GM19043 (cell line): ENCODE measurements around the gene PLD4.
"Not testable (repeated sequence)": the region's sequence is repeated elsewhere in the genome, so short reads cannot be mapped to it uniquely, and the experiment has no call there.

Source experiments
- ATAC-seq: cut with Tn5 transposase; IDR thresholded peaks from one replicate; pipeline ENCODE4 v1.9.1; 2021; ENCODE audit warnings: low read depth; ENCODE audit not compliant: unreplicated experiment

PLD4 gene

DNA sequence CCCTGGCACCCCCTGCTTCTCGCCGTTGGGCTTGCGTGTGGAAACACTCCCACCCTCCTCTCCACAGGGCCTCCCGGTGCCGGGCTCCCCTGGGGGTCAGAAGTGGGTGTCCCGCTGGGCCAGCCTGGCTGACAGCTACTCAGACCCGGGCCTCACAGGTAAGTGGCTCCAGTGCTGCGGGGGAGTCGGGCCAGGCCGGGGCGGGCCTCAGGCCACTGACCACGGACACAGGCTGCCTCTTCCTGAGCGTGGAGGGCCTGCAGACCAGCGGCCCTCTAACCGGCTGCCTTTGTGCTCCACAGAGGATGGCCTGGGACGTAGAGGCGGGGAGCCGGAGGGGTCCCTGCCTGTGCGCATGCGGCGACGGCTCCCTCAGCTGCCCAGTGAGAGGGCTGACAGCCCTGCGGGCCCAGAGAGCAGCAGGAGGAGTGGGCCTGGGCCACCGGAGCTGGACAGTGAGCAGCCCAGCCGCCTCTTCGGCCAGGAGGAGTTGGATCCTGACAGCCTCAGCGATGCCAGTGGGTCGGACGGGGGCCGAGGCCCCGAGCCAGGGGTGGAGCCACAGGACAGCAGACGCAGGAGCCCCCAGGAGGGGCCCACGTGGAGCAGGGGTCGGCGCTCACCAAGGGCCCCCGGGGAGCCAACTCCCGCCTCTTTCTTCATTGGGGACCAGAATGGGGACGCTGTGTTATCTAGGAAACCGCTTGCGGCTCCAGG lies 38.5 kb upstream of the PLD4 start:
- no peak for ATAC-seq

DNA sequence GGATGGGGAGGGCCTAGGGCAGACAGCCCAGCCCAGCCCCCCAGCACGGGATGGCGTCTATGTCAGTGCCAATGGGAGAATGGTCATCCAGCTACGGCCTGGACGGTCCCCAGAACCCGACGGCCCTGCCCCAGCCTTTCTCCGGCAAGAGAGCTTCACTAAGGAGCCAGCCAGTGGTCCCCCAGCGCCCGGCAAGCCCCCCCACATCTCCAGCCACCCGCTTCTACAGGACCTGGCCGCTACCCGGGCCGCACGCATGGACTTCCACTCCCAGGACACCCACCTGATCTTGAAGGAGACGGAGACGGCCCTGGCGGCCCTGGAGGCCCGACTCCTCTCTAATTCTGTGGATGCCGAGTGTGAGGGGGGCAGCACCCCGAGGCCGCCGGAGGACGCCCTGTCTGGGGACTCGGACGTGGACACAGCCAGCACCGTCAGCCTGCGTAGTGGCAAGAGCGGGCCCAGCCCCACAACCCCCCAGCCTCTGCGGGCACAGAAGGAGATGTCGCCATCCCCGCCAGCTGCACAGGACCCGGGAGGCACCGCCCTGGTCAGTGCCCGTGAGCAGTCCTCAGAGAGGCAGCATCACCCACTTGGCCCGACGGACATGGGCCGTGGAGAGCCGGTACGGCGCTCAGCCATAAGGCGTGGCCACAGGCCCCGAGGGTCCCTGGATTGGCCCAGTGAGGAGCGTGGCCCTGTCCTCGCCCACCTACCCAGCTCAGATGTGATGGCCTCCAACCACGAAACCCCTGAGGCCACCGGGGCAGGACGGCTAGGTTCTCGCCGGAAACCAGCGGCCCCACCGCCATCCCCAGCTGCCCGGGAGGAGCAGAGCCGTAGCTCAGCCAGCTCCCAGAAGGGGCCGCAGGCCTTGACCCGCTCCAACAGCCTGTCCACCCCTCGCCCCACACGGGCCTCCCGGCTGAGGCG lies 37.7 kb upstream of the PLD4 start:
- ATAC-seq: no peak

DNA sequence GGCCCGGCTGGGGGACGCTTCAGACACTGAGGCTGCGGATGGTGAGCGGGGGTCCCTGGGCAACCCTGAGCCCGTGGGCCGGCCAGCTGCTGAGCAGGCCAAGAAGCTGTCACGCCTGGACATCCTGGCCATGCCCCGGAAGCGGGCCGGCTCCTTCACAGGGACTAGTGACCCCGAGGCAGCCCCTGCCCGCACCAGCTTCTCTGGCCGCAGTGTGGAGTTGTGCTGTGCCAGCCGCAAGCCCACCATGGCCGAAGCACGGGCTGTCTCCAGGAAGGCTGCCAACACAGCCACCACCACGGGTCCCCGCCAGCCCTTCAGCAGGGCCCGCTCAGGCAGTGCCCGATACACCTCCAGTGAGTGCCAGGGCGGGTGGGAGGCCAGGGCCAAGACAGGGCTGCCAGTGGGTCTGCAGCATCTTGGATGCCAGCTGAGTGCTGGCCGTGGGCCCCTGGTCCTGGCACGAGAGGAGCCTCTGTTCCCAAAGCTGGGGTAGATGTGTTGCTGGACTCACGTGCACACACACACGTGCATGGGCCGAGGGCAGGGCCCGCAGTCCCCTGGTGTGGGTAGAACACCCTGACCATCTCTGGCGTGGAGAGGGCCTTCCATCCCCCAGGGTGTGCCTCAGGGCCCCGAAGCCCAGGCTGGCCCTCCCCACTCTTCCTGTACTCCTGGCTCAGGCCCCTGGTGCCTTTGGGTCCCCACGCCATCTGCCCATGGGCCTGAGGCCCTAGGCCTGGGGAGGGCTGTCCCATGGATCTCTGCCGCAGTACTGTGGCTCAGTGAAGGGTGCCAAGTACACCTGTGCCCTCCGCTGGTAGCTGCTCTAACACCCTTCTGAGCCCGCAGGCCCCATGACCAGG lies 36.8 kb upstream of the PLD4 start:
- no peak for ATAC-seq

DNA sequence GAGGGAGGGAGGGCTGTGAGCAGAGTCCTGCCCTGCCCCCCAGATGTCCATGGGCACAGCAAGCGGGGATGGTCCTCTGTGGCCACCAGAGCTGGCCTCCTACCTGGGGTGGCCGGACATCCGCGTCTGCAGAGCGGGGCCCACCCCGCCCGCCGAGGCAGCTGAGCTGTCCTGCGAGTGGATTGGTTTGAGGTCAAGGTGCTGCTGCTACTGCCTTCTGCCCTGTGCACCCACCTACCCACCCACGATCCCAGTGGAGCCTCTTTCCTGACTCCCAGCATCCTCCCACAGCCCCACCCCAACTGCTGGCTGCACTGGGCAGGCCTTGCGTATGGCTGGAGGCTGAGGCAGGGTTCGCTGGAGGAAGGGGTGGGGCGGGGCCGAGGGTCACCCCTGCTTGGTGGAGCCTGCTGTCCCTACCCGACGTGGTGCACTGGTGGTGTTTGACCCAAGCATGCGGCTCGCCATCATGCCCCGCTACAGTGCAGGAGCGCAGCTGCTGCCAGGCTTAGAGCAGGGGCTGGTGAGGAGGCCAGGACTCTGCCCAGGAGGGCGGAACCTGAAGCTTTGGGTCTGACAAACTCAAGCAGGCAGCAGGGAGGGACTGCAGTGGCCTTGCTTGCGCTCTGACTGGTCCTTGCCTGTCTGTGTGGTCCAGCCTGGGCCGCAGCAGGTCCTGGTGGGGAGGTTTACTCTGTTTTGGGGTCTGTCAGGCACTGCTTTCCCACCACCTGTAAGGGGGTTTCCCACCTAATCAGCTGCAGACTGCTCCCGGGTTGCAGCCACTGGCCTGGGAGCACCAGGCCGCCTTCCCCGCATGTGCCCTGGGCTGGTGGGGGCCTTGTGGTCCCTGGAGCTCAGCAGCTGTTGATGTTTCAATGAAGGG lies 35.9 kb upstream of the PLD4 start:
- no peak for ATAC-seq

DNA sequence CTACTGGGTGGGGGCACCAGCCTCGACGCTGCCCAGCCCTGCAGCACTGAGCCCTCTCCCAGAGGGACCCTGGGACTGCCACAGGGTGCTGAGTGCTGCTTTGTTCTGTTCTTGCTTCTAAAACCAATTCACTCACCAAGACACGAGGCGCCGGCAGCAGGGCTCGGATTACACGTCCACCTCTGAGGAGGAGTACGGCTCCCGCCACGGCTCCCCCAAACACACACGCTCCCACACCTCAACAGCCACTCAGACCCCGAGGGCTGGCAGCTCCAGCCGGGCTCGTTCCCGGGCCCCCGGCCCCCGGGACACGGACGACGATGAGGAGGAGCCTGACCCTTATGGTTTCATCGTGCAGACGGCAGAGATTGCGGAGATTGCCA lies 35.3 kb upstream of the PLD4 start:
- ATAC-seq: no peak

DNA sequence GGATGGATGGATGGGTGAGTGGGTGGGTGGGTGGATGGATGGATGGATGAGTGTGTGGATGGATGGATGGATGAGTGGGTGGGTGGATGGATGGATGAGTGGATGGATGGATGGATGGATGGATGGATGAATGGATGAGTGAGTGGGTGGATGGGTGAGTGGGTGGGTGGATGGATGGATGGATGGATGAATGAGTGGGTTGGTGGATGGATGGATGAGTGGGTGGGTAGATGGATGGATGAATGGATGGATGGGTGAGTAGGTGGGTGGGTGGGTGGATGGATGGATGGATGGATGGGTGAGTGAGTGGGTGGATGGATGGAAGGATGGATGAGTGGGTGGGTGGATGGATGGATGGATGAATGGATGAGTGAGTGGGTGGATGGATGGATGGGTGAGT lies 34.4 kb upstream of the PLD4 start:
- ATAC-seq: not testable (repeated sequence)

DNA sequence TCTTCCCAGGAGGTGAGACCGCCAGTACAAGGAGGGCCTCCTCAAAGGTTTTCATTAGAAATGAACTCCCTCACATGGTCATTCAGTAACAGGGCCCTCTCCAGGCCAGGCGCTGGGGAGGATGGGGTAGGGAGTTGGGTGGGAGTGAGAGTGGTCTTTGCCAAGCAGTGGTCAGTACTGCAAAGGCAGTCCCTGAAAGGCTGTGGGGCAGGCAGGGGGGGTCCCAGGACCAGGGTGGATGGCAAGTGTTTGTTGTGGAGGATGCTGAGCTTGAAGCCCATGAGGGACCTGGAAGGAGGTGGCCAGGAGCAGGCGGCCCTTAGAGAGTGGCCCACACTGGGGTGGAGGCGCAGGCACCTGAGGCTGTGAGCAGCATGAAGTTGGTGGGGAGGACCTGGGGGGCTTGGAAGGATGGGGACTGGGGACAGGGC lies 33.5 kb upstream of the PLD4 start:
- ATAC-seq: no peak

DNA sequence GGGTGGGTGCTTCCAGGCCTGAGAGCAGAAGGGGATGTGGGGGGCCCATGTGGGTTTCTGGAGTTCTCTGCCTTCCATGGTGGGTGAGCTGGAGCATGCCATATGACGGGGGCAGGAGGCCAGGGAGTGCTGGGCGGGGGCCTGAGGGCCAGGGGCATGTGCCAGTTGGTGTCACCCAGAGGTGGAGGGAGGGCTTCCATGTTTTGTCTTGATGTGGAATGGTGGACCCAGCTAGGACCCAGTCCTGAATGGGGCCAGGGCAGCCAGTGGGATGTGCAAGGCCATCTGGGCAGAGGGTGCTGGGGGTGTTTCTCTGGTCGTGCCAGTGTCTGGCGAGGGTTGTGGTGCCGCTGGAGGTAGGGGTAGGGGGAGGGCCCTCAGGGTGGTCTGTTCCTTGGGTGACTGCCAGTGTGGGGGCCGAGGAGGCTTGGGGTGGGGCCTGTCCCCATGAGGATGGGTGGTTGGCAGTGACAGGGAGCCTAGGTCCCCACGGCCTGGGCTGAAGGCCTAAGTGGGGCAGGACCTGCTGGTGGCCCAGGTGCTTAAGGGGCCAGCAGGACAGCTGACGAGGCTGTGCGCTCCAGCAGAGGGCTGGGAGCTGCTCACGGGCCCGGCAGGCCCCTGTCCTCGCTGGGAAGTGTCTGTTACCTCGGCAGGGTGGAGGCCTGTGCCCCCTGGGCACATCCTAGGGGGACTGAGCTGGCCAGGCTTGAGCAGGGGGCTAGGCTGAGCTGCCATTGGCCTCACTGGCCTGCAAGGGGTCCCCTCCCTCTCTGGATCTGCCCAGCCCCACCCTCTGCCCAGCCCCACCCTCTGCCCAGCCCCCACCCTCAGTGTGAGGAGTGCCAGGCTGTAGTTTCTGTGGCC lies 32.8 kb upstream of the PLD4 start:
- no peak for ATAC-seq

DNA sequence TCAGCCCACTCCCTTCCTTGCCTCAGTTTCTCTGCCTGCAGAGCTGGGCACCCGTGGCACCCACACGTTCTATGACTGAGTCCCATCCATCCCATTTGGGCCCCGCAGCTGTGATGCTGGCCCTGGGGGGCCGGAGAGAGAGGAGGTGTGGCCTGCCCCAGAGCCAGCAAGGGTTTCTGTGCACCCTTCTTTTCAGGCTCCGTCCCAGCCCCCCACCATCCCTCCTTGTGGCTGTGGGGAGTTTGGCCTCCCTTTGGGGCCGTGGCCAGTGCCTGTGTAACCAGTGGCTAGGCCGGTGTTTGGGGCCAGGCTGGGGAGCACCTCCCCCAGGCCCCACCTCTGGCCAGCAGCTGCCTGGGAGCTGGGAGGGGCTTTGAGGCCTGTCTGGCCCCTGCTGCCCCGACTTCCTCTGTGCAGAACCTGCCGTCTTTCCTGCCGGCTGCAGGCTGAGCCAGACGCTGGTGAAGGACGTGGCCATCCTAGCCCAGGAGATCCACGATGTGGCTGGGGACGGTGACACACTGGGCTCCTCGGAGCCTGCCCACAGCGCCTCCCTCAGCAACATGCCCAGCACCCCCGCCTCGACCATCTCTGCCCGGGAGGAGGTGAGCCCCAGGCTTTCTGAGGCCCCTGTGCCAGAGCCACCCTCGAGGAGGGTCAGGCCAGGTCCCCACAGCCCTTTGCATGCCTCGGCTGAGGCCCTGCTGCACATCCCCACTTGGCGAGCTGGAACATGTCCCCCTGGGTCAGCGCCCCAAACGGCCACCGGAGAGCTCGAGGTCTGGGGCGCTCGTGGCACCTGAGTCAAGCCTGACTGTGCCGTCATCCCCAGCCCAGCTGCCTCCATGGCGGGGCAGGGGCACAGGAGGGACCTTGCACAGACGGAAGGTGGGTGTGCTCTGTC lies 31.9 kb upstream of the PLD4 start:
- ATAC-seq: no peak

DNA sequence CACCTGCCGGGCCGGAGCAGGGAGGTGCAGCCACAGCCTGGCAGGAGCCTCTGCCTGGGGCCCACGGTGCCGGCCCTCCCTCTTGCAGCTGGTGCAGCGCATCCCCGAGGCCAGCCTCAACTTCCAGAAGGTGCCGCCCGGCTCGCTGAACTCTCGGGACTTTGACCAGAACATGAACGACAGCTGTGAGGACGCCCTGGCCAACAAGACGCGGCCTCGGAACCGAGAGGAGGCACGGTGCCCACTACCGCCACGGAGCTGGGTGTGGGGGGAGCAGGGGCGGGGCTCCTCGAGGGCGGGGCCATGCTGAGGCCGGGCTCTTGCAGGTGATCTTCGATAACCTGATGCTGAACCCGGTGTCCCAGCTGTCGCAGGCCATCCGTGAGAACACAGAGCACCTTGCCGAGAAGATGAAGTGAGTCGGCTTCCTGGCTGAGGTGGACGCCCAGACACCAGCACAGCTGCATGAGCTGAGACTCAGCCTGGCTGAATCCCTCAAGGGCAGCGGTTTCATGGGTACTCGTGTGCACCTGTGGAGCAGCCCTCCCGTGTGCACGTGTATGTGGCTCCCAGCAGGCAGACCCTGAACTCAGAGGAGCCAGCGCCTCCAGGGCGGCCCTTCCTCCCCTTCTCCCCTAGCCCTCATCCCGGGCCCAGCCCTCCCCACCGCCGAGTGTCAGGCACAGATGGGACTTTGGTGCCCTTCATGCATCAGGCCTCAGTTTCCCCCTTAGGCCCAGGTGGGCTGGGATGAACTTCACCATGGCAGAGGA lies 31.1 kb upstream of the PLD4 start:
- no peak for ATAC-seq

DNA sequence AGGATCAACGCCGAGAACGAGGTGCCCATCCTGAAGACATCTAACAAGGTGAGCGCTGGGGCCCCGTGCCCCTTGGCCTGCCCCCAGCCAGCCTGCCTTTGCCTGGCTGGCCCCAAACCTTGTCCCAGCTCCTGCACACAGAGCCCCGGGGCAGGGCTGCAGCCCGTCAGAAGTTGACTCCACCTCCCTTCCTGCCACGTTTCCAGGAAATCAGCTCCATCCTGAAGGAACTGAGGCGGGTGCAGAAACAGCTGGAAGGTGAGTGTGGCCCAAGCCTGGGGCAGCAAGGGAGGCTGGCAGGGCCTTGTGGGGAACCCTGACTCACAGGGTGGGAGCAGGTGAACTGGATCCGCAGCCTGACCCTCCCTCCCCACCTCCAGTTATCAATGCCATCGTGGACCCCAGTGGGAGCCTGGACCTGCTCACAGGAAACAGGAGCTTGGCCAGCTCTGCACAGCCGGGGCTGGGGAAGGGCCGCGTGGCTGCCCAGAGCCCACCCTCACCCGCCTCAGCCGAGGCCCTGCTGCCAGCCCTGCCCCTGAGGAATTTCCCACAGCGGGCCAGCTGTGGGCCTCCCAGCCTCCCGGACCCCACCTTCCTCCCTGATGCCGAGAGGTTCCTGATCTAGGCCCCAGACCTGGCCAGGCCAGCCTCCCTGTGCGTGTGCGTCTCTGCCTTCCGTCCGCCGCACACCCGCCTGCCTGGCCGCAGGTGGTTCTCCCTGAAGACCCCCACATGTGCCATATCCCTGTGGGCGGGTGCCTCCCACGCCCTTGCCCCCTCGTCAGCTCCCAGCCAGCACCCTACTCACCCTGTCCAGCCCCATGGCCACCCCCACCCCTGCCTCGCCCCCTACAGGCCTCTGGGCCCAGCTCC lies 30.1 kb upstream of the PLD4 start:
- no peak for ATAC-seq

DNA sequence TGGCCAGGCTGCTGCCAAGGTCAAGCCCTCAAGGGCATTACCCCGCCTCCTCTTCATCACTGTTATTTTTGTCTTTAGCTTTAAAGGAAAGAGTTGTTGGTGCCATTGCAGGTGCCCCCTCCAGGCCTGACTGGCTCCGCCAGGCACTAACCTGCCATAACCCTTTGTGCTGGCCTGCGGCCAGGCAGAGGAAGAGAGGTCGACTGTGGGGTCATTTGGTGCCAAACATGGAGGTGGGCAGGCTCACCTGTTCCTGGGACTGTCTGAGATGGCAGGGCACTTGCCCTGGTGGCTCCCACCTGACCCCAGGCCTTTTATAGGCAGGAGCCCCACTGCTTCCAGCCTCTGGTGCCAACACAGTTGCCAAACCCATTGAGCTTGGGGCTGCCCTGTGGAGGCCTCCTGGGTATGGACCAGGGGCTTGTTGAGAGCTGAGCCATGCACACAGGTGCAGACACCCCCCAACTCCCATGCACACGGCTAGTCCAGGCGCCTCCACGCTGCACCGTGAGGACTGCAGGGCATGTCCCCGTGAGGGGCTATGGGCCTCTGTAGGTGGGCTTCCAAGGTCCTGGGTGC lies 29.4 kb upstream of the PLD4 start:
- ATAC-seq: no peak

DNA sequence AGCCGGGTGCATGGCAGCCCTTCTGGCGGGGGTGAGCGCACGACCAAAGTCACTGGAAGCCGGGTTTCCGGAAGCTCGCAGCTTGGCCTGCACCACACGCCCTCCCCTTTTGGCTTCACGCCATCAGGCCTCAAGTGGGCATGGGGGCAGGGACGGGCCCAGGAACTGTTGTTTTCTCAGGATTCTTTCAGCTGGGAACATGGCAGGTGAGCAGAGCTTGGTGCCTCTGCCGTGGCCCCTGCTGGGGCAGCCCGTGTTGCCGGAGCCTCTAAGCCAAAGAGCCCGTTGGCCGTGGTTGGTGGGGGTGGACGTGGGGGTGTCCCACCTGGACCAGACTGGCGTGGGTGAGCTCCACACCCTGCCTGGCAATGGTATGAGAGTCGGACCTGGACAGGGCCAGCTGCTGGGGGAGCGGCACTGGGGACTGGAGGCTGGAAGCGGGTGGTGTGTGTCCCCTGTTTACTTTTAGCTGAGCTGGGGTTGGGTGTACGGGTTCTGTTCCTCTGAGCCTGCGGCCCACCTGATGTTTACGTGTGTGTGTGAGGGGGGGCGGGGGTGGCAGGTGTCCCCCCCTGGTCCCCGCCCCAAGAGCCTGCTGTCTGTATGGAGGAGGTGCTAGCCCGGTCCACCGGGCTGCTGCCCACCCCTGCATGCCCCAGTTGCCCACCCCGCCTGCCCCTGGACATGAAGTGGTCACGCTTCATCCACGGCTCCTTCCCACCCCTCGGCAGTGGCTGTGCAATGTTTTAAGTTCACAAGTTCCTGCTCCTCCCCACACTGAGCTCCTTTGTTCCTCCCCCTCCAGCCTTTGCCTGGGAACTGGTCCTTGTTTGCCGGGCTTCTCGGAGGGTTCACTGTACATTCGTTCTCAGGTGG lies 28.7 kb upstream of the PLD4 start:
- no peak for ATAC-seq

DNA sequence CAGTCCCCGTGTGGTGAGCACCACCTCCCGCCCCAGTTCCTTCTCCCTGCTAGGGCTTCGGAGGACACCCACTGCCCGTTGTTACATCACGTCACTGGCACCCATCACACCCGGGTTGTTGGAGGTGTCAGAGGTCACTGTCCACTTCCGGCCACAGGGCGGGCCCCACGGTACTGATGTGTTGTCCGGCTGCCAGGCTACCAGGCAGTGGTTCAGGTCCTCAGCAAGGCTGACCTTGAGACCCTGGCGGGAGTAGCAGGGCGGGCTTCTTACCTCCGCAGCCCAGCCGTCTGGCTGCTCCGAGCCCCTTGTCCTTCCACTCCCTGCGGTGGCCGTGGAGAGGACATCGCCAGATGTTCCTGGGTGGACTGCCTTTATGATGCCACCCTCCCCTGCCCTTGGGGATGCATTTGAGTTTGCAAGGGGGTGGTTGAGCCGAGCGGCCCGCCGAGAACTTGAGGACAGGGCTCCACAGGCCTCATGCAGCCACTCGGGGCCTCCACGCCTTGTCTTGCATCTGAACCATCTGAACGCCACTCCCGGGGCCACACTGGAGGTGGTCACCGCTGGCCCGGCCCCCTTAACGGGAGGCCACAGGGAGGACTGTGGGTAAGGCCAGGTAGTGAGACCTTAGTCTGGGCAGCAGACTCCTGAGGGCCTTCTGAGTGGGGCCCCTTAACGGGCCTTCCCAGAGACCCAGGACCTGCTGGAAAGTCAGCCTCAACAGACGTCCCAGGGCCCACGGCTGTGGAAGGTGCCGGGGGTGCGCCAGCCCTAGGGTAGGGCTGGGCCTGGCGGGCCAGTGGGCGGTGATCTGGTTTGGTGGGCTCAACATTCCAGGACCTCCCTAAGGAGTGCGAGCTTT lies 27.1 kb upstream of the PLD4 start:
- no peak for ATAC-seq
